ENCODE results near the gene CPNE7.

The CPNE7 gene

GRCh38 chr16:89575247-89576152, at the start of gene CPNE7:
TSS of gene CPNE7 (plus strand) at chr16:89575758. CDS start at chr16:89575898, 140 bp downstream.
- no peak for DNase-seq (ENCODE audit: low read depth)

GRCh38 chr16:89529097-89529496, 46.5 kb upstream of the CPNE7 start:
- DNase-seq (ENCODE audit: low read depth), result no peak

- no peak for DNase-seq (ENCODE audit: low read depth)
These were observed 44.9 kb upstream of the CPNE7 start for GRCh38 chr16:89530401-89531381.

- DNase-seq (ENCODE audit: low read depth), result no peak
These were observed 43.6 kb upstream of the CPNE7 start for GRCh38 chr16:89531821-89532526.

GRCh38 chr16:89534252-89534756, 41.3 kb upstream of the CPNE7 start:
- DNase-seq (ENCODE audit: low read depth), result no peak

GRCh38 chr16:89536371-89536770, 39.2 kb upstream of the CPNE7 start:
- DNase-seq (ENCODE audit: low read depth), result no peak

- DNase-seq (ENCODE audit: low read depth), result no peak
These were observed 38.5 kb upstream of the CPNE7 start for GRCh38 chr16:89536886-89537548.

GRCh38 chr16:89537549-89537925, 38.0 kb upstream of the CPNE7 start:
- no peak for DNase-seq (ENCODE audit: low read depth)

- no peak for DNase-seq (ENCODE audit: low read depth)
These were observed 37.3 kb upstream of the CPNE7 start for GRCh38 chr16:89538286-89538685.

GRCh38 chr16:89540557-89540956, 35.0 kb upstream of the CPNE7 start:
- DNase-seq (ENCODE audit: low read depth), result no peak

- DNase-seq (ENCODE audit: low read depth), result no peak
These were observed 33.8 kb upstream of the CPNE7 start for GRCh38 chr16:89541792-89542191.

- no peak for DNase-seq (ENCODE audit: low read depth)
These were observed 31.4 kb upstream of the CPNE7 start for GRCh38 chr16:89544113-89544512.

- no peak for DNase-seq (ENCODE audit: low read depth)
These were observed 30.9 kb upstream of the CPNE7 start for GRCh38 chr16:89544713-89545043.

- no peak for DNase-seq (ENCODE audit: low read depth)
These were observed 30.3 kb upstream of the CPNE7 start for GRCh38 chr16:89545044-89545830.

GRCh38 chr16:89545831-89546574, 29.6 kb upstream of the CPNE7 start:
- no peak for DNase-seq (ENCODE audit: low read depth)

GRCh38 chr16:89546781-89547180, 28.8 kb upstream of the CPNE7 start:
- DNase-seq (ENCODE audit: low read depth), result no peak

- no peak for DNase-seq (ENCODE audit: low read depth)
These were observed 28.3 kb upstream of the CPNE7 start for GRCh38 chr16:89547291-89547690.

- no peak for DNase-seq (ENCODE audit: low read depth)
These were observed 27.7 kb upstream of the CPNE7 start for GRCh38 chr16:89547860-89548259.

GRCh38 chr16:89548344-89549006, 27.1 kb upstream of the CPNE7 start:
- no peak for DNase-seq (ENCODE audit: low read depth)
